Loucy (cell line): ENCODE measurements around the gene COQ2.

ENCODE experiments used
- EZH2phosphoT487 ChIP-seq: fragments of 200-600 bp; IDR thresholded peaks from 2 replicates; pipeline ENCODE4 v1.6.1; 2018; ENCODE audit warnings: antibody characterized with exemption, mild to moderate bottlenecking, moderate library complexity, borderline replicate concordance
- TF ChIP-seq, protein P1 (sequence below): fragments of 200-600 bp; sonication (generic); conservative IDR thresholded peaks from 2 replicates; pipeline ENCODE4 v1.5.1; 2014; ENCODE audit warnings: mild to moderate bottlenecking, antibody characterized with exemption, low read length

DNA sequence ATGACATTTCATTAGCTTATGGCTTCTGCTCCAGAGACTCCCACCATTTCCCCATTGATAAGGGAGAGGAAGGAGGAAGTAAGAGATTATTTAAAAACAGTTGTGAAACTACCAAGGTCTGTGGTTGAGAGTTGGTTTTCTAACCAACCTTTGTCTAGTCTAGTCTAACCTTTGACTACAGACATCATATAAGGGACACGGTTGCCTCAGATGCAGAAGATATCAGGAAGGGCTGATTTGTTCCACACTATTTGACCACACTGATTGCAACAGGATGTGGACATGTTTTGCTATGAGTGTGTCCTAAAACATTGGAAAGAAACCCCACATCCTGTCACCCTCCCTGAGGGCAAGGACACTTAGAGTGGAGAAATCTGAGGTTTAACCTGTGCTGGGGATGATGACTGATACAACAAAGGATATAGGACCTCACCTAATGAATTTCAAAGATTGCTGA is 53.0 kb downstream of the COQ2 start:
- TF ChIP-seq, protein P1, sequence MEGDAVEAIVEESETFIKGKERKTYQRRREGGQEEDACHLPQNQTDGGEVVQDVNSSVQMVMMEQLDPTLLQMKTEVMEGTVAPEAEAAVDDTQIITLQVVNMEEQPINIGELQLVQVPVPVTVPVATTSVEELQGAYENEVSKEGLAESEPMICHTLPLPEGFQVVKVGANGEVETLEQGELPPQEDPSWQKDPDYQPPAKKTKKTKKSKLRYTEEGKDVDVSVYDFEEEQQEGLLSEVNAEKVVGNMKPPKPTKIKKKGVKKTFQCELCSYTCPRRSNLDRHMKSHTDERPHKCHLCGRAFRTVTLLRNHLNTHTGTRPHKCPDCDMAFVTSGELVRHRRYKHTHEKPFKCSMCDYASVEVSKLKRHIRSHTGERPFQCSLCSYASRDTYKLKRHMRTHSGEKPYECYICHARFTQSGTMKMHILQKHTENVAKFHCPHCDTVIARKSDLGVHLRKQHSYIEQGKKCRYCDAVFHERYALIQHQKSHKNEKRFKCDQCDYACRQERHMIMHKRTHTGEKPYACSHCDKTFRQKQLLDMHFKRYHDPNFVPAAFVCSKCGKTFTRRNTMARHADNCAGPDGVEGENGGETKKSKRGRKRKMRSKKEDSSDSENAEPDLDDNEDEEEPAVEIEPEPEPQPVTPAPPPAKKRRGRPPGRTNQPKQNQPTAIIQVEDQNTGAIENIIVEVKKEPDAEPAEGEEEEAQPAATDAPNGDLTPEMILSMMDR: no peak
- no peak for TF ChIP-seq EZH2phosphoT487
